Large intestine (tissue), 12 donors: ENCODE results near the gene S100PBP. TPM values are rescaled to one million over a fixed set of nuclear protein-coding genes. Genes with fewer than 3 reads are reported as not detected.
A peak's percentile ranks its signal among the peaks of the same experiment; 100 is the strongest.

ENCODE experiments used
- DNase-seq, 2 donors: peaks; one replicate each; pipeline versions ENCODE4 v3.0.0 to v3.0.0-alpha.2; 2013
- H3K27ac ChIP-seq: one replicate; pipeline ENCODE4 v1.5.1; 2013; ENCODE audit warnings: low read length
- H3K27me3 ChIP-seq: 2 replicates; pipeline ENCODE4 v1.6.1; 2013; ENCODE audit warnings: low read length; ENCODE audit not compliant: control insufficient read depth, insufficient read depth
- H3K36me3 ChIP-seq: 2 replicates; pipeline ENCODE4 v1.6.1; 2013; ENCODE audit warnings: low read length; ENCODE audit not compliant: control insufficient read depth, insufficient read depth
- H3K4me1 ChIP-seq: one replicate; pipeline ENCODE4 v1.6.1; 2013; ENCODE audit warnings: low read length; ENCODE audit not compliant: control insufficient read depth, insufficient read depth
- H3K4me3 ChIP-seq: one replicate; pipeline ENCODE4 v1.5.1; 2013; ENCODE audit warnings: low read length
- H3K9me3 ChIP-seq: one replicate; pipeline ENCODE4 v1.6.1; 2013; ENCODE audit warnings: mild to moderate bottlenecking, low read depth, low read length, moderate library complexity; ENCODE audit not compliant: control insufficient read depth
- WGBS: methylation state at CpG from one replicate; pipeline ENCODE4 v1.1.5; 2013; ENCODE audit warnings: low lambda C conversion rate; ENCODE audit not compliant: insufficient coverage; 5-methylcytosine and 5-hydroxymethylcytosine counted together
- long read RNA-seq, 11 donors: transcript quantifications; one replicate each; lab custom pipeline, GENCODE V29; 2026
- polyA plus RNA-seq: library from polyadenylated mRNA; unstranded; fragments of 120-200 nt; gene quantifications from one replicate; pipeline ENCODE4 v1.2.1, GENCODE V29; 2013

Gene S100PBP
- polyA plus RNA-seq = 27.5 TPM
- long read RNA-seq, donor 1, full-length matches to known transcripts = 4 of 4 reads
- long read RNA-seq, donor 1, partial matches to known transcripts = 0 of 4 reads
- long read RNA-seq, donor 1, other reads (novel, unspliced or antisense) = 0 of 4 reads
- long read RNA-seq, donor 2, full-length matches to known transcripts = 3 of 3 reads
- long read RNA-seq, donor 2, partial matches to known transcripts = 0 of 3 reads
- long read RNA-seq, donor 2, other reads (novel, unspliced or antisense) = 0 of 3 reads
- long read RNA-seq, donor 3 = 0 reads
- long read RNA-seq, donor 4, partial matches to known transcripts = 0 of 1 reads
- long read RNA-seq, donor 4, other reads (novel, unspliced or antisense) = 0 of 1 reads
- long read RNA-seq, donor 5, full-length matches to known transcripts = 3 of 3 reads
- long read RNA-seq, donor 5, partial matches to known transcripts = 0 of 3 reads
- long read RNA-seq, donor 5, other reads (novel, unspliced or antisense) = 0 of 3 reads
- long read RNA-seq, donor 6, full-length matches to known transcripts = 6 of 6 reads
- long read RNA-seq, donor 6, partial matches to known transcripts = 0 of 6 reads
- long read RNA-seq, donor 6, other reads (novel, unspliced or antisense) = 0 of 6 reads
- long read RNA-seq, donor 7, partial matches to known transcripts = 0 of 2 reads
- long read RNA-seq, donor 7, other reads (novel, unspliced or antisense) = 0 of 2 reads
- long read RNA-seq, donor 8, full-length matches to known transcripts = 2 of 2 reads
- long read RNA-seq, donor 8, partial matches to known transcripts = 0 of 2 reads
- long read RNA-seq, donor 8, other reads (novel, unspliced or antisense) = 0 of 2 reads
- long read RNA-seq, donor 9, full-length matches to known transcripts = 3 of 3 reads
- long read RNA-seq, donor 9, partial matches to known transcripts = 0 of 3 reads
- long read RNA-seq, donor 9, other reads (novel, unspliced or antisense) = 0 of 3 reads
- long read RNA-seq, donor 10, partial matches to known transcripts = 6 of 35 reads
- long read RNA-seq, donor 10, other reads (novel, unspliced or antisense) = 24 of 35 reads
- long read RNA-seq, donor 11, full-length matches to known transcripts = 4 of 4 reads
- long read RNA-seq, donor 11, partial matches to known transcripts = 0 of 4 reads
- long read RNA-seq, donor 11, other reads (novel, unspliced or antisense) = 0 of 4 reads

GRCh38 chr1:32817159-32817814 is at the start of gene S100PBP, which contains the start of gene YARS1:
S100PBP (plus strand) TSS chr1:32817653; CDS start chr1:32826100, 8,447 bp downstream.
YARS1 (minus strand) TSS chr1:32817358; CDS start chr1:32817244, 114 bp downstream.
- Histone ChIP-seq H3K27me3 (no peaks in the 10 kb centered on the region), H3K4me3 (peak within 1 kb of the TSS; percentile 98), H3K4me1 (peaks cover 6% of the 10 kb centered on the region), H3K27ac (peak within 1 kb of the TSS; percentile 96), H3K36me3 (peaks cover 3% of the 10 kb centered on the region), H3K9me3 (no peaks in the 10 kb centered on the region)
- WGBS = no CpG with 5 or more reads among the region's 55 CpGs
- DNase-seq = peak; percentile 99

GRCh38 chr1:32768110-32768850 is 49.2 kb upstream of the S100PBP start:
- peaks cover 28% of the 10 kb centered on the region for H3K4me1 ChIP-seq
- H3K4me3 ChIP-seq = no peak overlapping the region
- no peaks in the 10 kb centered on the region for H3K9me3 ChIP-seq
- WGBS = no CpG with 5 or more reads among the region's 16 CpGs
- no peak overlapping the region for H3K27ac ChIP-seq
- no peaks in the 10 kb centered on the region for H3K27me3 ChIP-seq
- DNase-seq = no peak
- peaks cover 62% of the 10 kb centered on the region for H3K36me3 ChIP-seq

- no peak for DNase-seq
- Histone ChIP-seq H3K27ac (no peak overlapping the region), H3K4me3 (no peak overlapping the region), H3K36me3 (peaks cover 64% of the 10 kb centered on the region), H3K4me1 (peaks cover 28% of the 10 kb centered on the region), H3K9me3 (no peaks in the 10 kb centered on the region), H3K27me3 (no peaks in the 10 kb centered on the region)
- no CpG with 5 or more reads among the region's 32 CpGs for WGBS
These were observed 47.8 kb upstream of the S100PBP start for GRCh38 chr1:32769524-32770220.

GRCh38 chr1:32770221-32770731 is 47.2 kb upstream of the S100PBP start:
- H3K36me3 ChIP-seq = peaks cover 67% of the 10 kb centered on the region
- no peak overlapping the region for H3K27ac ChIP-seq
- WGBS = no CpG with 5 or more reads among the region's 25 CpGs
- no peak overlapping the region for H3K4me3 ChIP-seq
- H3K4me1 ChIP-seq = peaks cover 23% of the 10 kb centered on the region
- no peaks in the 10 kb centered on the region for H3K27me3 ChIP-seq
- DNase-seq = no peak
- H3K9me3 ChIP-seq = no peaks in the 10 kb centered on the region

GRCh38 chr1:32770741-32771548 is 46.5 kb upstream of the S100PBP start:
- DNase-seq = no peak
- WGBS = no CpG with 5 or more reads among the region's 18 CpGs
- no peak overlapping the region for H3K4me3 ChIP-seq
- no peak overlapping the region for H3K27ac ChIP-seq
- H3K4me1 ChIP-seq = peaks cover 17% of the 10 kb centered on the region
- H3K9me3 ChIP-seq = no peaks in the 10 kb centered on the region
- peaks cover 72% of the 10 kb centered on the region for H3K36me3 ChIP-seq
- no peaks in the 10 kb centered on the region for H3K27me3 ChIP-seq

- no peak overlapping the region for H3K27ac ChIP-seq
- no peak overlapping the region for H3K4me3 ChIP-seq
- peaks cover 9% of the 10 kb centered on the region for H3K4me1 ChIP-seq
- no peak for DNase-seq
- WGBS = no CpG with 5 or more reads among the region's 30 CpGs
- peaks cover 76% of the 10 kb centered on the region for H3K36me3 ChIP-seq
- no peaks in the 10 kb centered on the region for H3K9me3 ChIP-seq
- no peaks in the 10 kb centered on the region for H3K27me3 ChIP-seq
These were observed 45.7 kb upstream of the S100PBP start for GRCh38 chr1:32771561-32772280.

GRCh38 chr1:32772281-32773017 is 45.0 kb upstream of the S100PBP start:
- no peak for DNase-seq
- no CpG with 5 or more reads among the region's 10 CpGs for WGBS
- Histone ChIP-seq H3K4me3 (no peak overlapping the region), H3K4me1 (peaks cover 2% of the 10 kb centered on the region), H3K27me3 (no peaks in the 10 kb centered on the region), H3K27ac (no peak overlapping the region), H3K9me3 (no peaks in the 10 kb centered on the region), H3K36me3 (peaks cover 76% of the 10 kb centered on the region)
